Stimulated activated CD4-positive, alpha-beta T cell treated with anti-CD3 and anti-CD28 coated beads, Interleukin-4, amount 100 ng/mL, for 1 hour (primary cell): Measurements from ENCODE around the gene CHST1.

Source experiments
- DNase-seq: peaks from one replicate; pipeline ENCODE4 v3.0.0-alpha.2; 2020

Gene CHST1

GRCh38 chr11:45599161-45599943 is 66.1 kb downstream of the CHST1 start:
- DNase-seq: no peak
